HL-60 (cell line): ENCODE results near the gene PALLD.

Source experiments
- CTCF ChIP-seq: IDR thresholded peaks from one replicate; pipeline ENCODE4 v1.5.1; 2011; ENCODE audit warnings: low read length, control low read depth, inconsistent platforms; ENCODE audit not compliant: insufficient read depth
- REST ChIP-seq: IDR thresholded peaks from 2 replicates; pipeline ENCODE4 v1.6.1; 2012; ENCODE audit warnings: low read depth; ENCODE audit not compliant: insufficient replicate concordance

GRCh38 chr4:168802222-168802621 is 305.4 kb downstream of the PALLD start:
- TF ChIP-seq CTCF, result no peak
- TF ChIP-seq REST, result no peak
